ENCODE data around the gene PTGES3L. TPM values are rescaled to one million over a fixed set of nuclear protein-coding genes. Genes with fewer than 3 reads are reported as not detected.
"Not testable (repeated sequence)": the region's sequence is repeated elsewhere in the genome, so short reads cannot be mapped to it uniquely, and the experiment has no call there.

Gene PTGES3L
- total and polyA plus RNA-seq, 4 donors, result 1.5 to 8.2 (median 4.2) TPM

DNA sequence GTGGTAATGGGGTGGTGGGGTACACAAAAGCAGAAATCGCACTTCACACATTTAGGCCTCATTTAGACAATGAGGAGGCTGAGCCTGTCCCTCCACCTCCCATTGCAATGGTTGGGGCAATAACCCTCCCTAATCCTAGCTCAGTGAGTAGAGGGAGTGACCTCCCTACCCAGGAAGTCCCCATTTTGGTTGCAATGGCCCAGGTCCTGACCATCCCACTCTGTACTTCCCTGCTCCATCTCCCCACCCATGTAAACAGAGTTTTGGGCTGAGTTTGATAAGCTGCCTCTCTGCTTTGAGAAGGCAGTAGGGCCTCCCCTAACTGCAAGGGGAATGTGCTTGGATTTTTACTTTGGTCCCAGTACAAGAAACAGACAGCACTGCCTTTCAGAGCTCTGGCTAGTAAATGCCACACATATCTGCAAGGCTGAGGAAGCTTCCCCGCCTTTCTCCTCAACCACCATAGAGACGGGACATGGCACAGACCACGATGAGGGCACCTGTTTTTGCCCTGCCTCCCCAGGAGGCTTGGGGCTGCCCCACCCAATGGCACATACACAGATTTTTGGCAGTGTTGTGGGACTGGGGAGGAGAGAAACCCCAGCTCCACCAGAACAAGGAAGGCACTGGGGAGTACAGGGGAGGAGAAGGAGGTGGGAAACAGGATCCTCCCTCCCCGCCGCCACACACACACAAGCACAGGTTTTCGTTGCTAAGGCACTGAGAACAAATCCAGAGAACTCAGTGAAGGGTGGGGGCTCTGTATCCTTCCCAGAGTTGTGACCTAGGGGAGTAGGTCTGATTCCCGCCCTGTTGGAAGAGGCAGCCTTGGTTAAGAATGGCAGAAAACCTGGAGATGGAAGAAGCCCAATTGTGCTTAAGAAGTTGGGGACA is 35.0 kb upstream of the PTGES3L start:
- Histone ChIP-seq H3K27ac (ENCODE audit: low read depth, low read length) (peak overlapping the region; percentile 20), H3K27me3 (ENCODE audit: control insufficient read depth, insufficient read depth, low read length) (no peaks in the 10 kb centered on the region), H3K4me1 (ENCODE audit: control insufficient read depth, insufficient read depth, low read length) (peaks cover 41% of the 10 kb centered on the region), H3K9me3 (ENCODE audit: control insufficient read depth, insufficient read depth, low read length) (no peaks in the 10 kb centered on the region), H3K4me3 (ENCODE audit: low read depth, low read length) (no peak overlapping the region), H3K36me3 (ENCODE audit: control insufficient read depth, insufficient read depth, low read length) (peaks cover 58% of the 10 kb centered on the region)
- 88% methylated on average over 1 of the region's 8 CpGs for whole genome bisulfite sequencing (ENCODE audit: insufficient coverage)
- no peak for DNase-seq (ENCODE audit: low read depth in 4 of 6, low spot score in 6 of 6)

- whole genome bisulfite sequencing (ENCODE audit: insufficient coverage), result 77% methylated on average over 9 of the region's 12 CpGs
- H3K9me3 ChIP-seq (ENCODE audit: control insufficient read depth, insufficient read depth, low read length), result no peaks in the 10 kb centered on the region
- H3K27me3 ChIP-seq (ENCODE audit: control insufficient read depth, insufficient read depth, low read length), result no peaks in the 10 kb centered on the region
- H3K27ac ChIP-seq (ENCODE audit: low read depth, low read length), result no peak overlapping the region
- no peak overlapping the region for H3K4me3 ChIP-seq (ENCODE audit: low read depth, low read length)
- peaks cover 34% of the 10 kb centered on the region for H3K4me1 ChIP-seq (ENCODE audit: control insufficient read depth, insufficient read depth, low read length)
- H3K36me3 ChIP-seq (ENCODE audit: control insufficient read depth, insufficient read depth, low read length), result peaks cover 58% of the 10 kb centered on the region
- no peak for DNase-seq (ENCODE audit: low read depth in 4 of 6, low spot score in 6 of 6)
These were observed 34.3 kb upstream of the PTGES3L start for GRCh38 chr17:43014020-43014648.

DNA sequence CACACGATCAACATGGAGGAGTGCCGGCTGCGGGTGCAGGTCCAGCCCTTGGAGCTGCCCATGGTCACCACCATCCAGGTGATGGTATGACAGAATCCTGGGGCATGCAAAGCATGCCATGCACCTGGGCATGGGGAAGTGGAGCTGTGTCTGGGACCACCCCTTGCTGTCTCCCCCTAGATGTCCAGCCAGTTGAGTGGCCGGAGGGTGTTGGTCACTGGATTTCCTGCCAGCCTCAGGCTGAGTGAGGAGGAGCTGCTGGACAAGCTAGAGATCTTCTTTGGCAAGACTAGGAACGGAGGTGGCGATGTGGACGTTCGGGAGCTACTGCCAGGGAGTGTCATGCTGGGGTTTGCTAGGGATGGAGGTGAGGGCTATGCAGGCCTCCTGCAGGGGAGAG is 33.4 kb upstream of the PTGES3L start:
- Histone ChIP-seq H3K27ac (ENCODE audit: low read depth, low read length) (no peak overlapping the region), H3K4me1 (ENCODE audit: control insufficient read depth, insufficient read depth, low read length) (peaks cover 31% of the 10 kb centered on the region), H3K27me3 (ENCODE audit: control insufficient read depth, insufficient read depth, low read length) (no peaks in the 10 kb centered on the region), H3K9me3 (ENCODE audit: control insufficient read depth, insufficient read depth, low read length) (no peaks in the 10 kb centered on the region), H3K36me3 (ENCODE audit: control insufficient read depth, insufficient read depth, low read length) (peaks cover 56% of the 10 kb centered on the region), H3K4me3 (ENCODE audit: low read depth, low read length) (no peak overlapping the region)
- no peak for DNase-seq (ENCODE audit: low read depth in 4 of 6, low spot score in 6 of 6)
- WGBS (ENCODE audit: insufficient coverage), result 82% methylated on average over 8 of the region's 8 CpGs

DNA sequence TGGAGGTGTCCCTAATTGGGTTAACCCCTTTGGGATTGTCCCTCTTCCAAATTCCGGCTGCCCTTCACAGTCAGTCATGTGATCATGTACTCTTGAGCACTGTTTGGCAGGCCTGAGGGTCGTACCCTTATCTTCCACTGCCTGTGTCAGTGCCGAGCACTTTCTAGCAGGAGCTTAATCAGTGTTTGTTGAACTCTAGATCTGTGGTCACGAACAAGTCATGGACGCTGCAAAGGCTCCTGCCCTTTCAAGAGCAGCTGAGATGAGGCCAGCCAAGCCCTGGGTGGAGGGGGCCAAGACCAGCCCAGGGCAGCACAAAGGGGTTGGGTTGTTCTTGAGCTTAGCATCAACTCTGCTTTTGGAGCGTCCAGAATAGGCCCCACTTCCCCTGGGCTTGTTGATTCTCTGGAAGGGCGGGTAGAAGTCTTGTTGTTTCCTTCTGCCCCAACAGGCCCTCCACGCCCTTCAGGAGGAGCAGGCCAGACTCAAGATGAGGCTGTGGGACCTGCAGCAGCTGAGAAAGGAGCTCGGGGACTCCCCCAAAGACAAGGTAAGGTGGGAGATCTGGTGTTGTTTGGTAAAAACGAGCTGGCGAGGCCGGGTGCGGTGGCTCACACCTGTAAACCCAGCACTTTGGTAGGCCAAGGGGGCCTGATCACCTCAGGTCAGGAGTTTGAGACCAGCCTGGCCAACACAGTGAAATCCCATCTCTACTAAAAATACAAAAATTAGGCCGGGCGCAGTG is 32.0 kb upstream of the PTGES3L start:
- Histone ChIP-seq H3K27ac (ENCODE audit: low read depth, low read length) (no peak overlapping the region), H3K4me3 (ENCODE audit: low read depth, low read length) (no peak overlapping the region), H3K27me3 (ENCODE audit: control insufficient read depth, insufficient read depth, low read length) (no peaks in the 10 kb centered on the region), H3K4me1 (ENCODE audit: control insufficient read depth, insufficient read depth, low read length) (peaks cover 25% of the 10 kb centered on the region), H3K36me3 (ENCODE audit: control insufficient read depth, insufficient read depth, low read length) (peaks cover 45% of the 10 kb centered on the region), H3K9me3 (ENCODE audit: control insufficient read depth, insufficient read depth, low read length) (no peaks in the 10 kb centered on the region)
- WGBS (ENCODE audit: insufficient coverage), result 83% methylated on average over 15 of the region's 15 CpGs
- no peak for DNase-seq (ENCODE audit: low read depth in 4 of 6, low spot score in 6 of 6)

DNA sequence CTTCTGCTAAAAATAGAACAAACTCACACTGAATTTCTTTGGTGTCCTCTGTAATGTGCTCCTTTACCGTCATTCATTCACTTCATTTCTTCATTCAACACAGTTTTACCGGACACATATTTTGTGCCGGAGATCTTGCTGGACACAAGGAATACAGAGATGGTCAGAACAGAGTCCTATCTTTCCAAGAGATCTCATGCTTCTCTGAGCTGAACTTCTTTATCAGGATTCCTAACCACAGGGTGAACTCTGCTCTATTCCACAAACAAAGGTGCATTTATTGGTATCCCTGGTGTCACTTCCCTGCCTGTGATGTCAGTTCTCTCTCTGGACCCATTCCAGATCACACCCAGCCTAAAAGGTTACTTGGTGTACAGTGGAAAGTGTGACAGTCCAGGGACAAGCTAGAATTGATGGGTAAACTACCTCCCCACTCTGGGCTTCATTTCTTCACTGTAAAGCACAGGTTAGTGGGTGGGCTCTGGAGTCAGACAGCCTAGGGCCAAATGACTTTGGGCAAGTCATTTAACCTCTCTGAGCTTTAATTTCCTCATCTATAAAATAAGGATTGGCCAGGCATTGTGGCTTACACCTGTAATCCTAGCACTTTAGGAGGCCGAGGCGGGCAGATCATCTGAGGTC is 30.9 kb upstream of the PTGES3L start:
- 79% methylated on average over 3 of the region's 5 CpGs for WGBS (ENCODE audit: insufficient coverage)
- H3K36me3 ChIP-seq (ENCODE audit: control insufficient read depth, insufficient read depth, low read length), result peaks cover 38% of the 10 kb centered on the region
- H3K27me3 ChIP-seq (ENCODE audit: control insufficient read depth, insufficient read depth, low read length), result no peaks in the 10 kb centered on the region
- no peaks in the 10 kb centered on the region for H3K9me3 ChIP-seq (ENCODE audit: control insufficient read depth, insufficient read depth, low read length)
- DNase-seq (ENCODE audit: low read depth in 4 of 6, low spot score in 6 of 6), result no peak
- no peak overlapping the region for H3K27ac ChIP-seq (ENCODE audit: low read depth, low read length)
- no peak overlapping the region for H3K4me3 ChIP-seq (ENCODE audit: low read depth, low read length)
- peaks cover 26% of the 10 kb centered on the region for H3K4me1 ChIP-seq (ENCODE audit: control insufficient read depth, insufficient read depth, low read length)

DNA sequence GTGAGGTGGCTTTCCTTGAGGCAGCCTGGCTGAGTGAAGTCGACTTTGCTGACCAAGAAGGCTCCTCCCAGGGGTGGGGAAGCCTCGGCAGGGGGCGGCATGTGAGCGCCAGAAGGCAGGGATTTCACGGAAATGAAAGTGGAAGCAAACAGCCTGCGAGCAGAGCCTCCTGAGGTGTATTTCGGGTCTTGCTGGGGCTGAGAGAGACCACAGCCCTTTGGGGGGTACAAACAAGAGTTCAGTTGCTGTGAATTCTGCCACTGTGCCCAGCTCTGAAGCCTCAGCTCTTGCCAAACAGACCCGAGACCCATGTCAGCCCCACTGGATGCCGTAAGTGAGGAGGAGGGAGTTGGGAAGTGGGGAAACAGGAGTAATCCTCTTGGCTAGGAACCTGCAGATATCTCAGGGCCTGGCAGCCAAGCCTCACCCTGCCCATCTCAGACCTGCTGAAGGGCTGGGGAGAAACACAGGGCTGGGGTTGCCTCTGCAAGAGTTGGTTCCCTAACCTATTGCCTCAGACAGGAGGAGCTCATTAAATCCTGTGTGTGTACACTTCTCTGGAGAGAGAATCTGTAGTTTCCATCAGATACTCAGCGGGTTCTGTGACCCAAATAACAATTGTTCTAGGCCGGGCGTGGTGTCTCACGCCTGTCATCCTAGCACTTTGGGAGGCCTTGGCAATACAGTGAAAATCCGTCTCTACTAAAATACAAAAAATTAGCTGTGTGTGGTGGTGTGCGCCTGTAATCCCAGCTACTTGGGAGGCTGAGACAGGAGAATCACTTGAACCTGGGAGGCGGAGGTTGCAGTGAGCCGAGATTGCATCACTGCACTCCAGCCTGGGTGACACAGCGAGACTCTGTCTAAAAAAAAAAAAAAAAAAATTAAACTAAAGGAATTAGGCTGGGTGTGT is 27.0 kb upstream of the PTGES3L start, which contains the start of gene IFI35:
Gene IFI35, plus strand, starts transcription at position 146 of the 913 bp plus-strand sequence. Its CDS starts 164 bp downstream, at position 310.
- DNase-seq (ENCODE audit: low read depth in 4 of 6, low spot score in 6 of 6), result peak in 2 of 6 donors; percentile 66 to 81

DNA sequence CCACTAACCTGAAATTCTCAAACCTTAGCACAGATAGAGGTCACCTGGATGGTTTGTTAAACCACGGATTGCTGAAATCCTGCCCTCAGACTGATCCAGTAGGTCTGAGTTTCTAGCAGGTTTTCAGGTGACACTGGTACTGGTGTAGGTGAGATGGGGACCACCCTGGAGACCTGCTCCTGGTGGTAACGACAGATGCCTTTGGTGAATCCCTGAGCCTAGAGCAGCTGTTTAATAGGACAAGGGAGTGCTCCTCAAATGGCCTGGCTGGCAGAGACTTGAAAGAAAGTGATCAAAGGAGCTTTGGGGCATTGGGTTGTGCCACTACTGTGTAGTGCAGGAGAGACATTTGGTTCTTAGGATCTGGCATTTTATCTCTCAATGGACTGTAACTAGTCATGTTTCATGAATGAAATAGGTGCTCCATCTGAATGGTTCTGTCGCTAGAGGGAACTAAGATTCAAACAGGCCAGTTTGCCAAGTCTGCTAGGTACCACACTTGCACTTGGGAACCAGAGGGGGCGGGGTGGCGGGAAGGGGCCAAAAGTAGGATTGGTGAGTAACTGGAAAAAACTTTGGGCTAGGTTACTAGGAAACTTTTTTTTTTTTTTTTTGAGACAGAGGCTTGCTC is 23.8 kb upstream of the PTGES3L start:
- Histone ChIP-seq H3K27me3 (ENCODE audit: control insufficient read depth, insufficient read depth, low read length) (no peaks in the 10 kb centered on the region), H3K36me3 (ENCODE audit: control insufficient read depth, insufficient read depth, low read length) (peaks cover 53% of the 10 kb centered on the region), H3K27ac (ENCODE audit: low read depth, low read length) (no peak overlapping the region), H3K4me3 (ENCODE audit: low read depth, low read length) (no peak overlapping the region), H3K4me1 (ENCODE audit: control insufficient read depth, insufficient read depth, low read length) (peaks cover 15% of the 10 kb centered on the region), H3K9me3 (ENCODE audit: control insufficient read depth, insufficient read depth, low read length) (no peaks in the 10 kb centered on the region)
- DNase-seq (ENCODE audit: low read depth in 4 of 6, low spot score in 6 of 6), result no peak
- 81% methylated on average over 3 of the region's 5 CpGs for WGBS (ENCODE audit: insufficient coverage)

More for the DNA sequence above, 27.0 kb upstream of the PTGES3L start, which contains the start of gene IFI35:
- Histone ChIP-seq H3K36me3 (ENCODE audit: control insufficient read depth, insufficient read depth, low read length) (peaks cover 38% of the 10 kb centered on the region), H3K9me3 (ENCODE audit: control insufficient read depth, insufficient read depth, low read length) (no peaks in the 10 kb centered on the region), H3K27ac (ENCODE audit: low read depth, low read length) (peak within 1 kb of the TSS; percentile 87), H3K4me3 (ENCODE audit: low read depth, low read length) (peak within 1 kb of the TSS; percentile 61), H3K27me3 (ENCODE audit: control insufficient read depth, insufficient read depth, low read length) (no peaks in the 10 kb centered on the region), H3K4me1 (ENCODE audit: control insufficient read depth, insufficient read depth, low read length) (peaks cover 9% of the 10 kb centered on the region)
- 30% methylated on average over 9 of the region's 18 CpGs for WGBS (ENCODE audit: insufficient coverage)

GRCh38 chr17:43000894-43001293 is 21.0 kb upstream of the PTGES3L start:
- 98% methylated on average over 13 of the region's 13 CpGs for WGBS (ENCODE audit: insufficient coverage)
- not testable (repeated sequence) for H3K27ac ChIP-seq (ENCODE audit: low read depth, low read length); DNase-seq (ENCODE audit: low read depth in 4 of 6, low spot score in 6 of 6); H3K27me3 ChIP-seq (ENCODE audit: control insufficient read depth, insufficient read depth, low read length); H3K4me3 ChIP-seq (ENCODE audit: low read depth, low read length); H3K4me1 ChIP-seq (ENCODE audit: control insufficient read depth, insufficient read depth, low read length); H3K9me3 ChIP-seq (ENCODE audit: control insufficient read depth, insufficient read depth, low read length)
- H3K36me3 ChIP-seq (ENCODE audit: control insufficient read depth, insufficient read depth, low read length), result peaks cover 51% of the 10 kb centered on the region

Data from spinal cord (tissue), 10 donors.